ENCODE measurements around the gene EMC6.

DNA sequence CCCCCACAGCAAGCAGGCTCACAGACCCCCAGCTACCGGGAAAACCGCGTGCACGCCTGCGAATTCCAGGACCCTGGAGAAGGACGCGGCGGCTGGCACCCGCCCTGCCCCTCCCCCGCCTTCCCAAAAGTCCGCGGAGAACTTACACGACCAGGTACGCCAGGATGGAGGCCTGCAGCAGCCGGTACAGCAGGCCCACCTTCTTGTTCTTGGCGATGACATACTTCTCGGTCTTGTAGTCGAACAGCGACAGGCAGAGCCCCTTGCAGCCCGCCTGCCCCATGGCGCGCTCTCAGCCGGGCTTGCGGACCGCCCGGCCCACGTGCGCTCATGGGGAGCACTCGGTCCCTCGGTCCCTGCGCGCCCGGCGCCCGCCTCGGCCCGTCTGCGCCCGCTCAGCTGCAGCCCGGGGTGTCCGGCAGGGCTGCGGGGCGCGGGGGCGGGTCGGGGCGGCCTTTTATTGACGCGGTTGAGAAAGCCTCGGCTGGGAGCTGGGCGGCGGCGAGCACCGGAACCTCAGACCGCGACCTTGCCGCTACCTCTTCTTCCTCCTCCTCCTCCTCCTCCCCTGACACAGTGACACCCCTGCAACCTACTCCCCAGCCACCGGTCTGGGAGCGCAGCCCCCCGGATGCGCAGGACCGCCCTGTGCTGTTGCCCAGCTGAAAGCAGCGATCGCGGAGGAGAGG lies 27.3 kb downstream of the EMC6 start, which contains the start of gene P2RX5:
- TF ChIP-seq POLR2A (IDR thresholded peaks at IDR 0.05; ENCODE audit: low read depth) (no peak), POLR2AphosphoS5 (IDR thresholded peaks at IDR 0.05) (no peak), EP300 (IDR thresholded peaks at IDR 0.05) (no peak)
- TF ChIP-seq, protein P1, sequence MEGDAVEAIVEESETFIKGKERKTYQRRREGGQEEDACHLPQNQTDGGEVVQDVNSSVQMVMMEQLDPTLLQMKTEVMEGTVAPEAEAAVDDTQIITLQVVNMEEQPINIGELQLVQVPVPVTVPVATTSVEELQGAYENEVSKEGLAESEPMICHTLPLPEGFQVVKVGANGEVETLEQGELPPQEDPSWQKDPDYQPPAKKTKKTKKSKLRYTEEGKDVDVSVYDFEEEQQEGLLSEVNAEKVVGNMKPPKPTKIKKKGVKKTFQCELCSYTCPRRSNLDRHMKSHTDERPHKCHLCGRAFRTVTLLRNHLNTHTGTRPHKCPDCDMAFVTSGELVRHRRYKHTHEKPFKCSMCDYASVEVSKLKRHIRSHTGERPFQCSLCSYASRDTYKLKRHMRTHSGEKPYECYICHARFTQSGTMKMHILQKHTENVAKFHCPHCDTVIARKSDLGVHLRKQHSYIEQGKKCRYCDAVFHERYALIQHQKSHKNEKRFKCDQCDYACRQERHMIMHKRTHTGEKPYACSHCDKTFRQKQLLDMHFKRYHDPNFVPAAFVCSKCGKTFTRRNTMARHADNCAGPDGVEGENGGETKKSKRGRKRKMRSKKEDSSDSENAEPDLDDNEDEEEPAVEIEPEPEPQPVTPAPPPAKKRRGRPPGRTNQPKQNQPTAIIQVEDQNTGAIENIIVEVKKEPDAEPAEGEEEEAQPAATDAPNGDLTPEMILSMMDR (IDR thresholded peaks at IDR 0.05), result no peak

Measured in esophagus muscularis mucosa (tissue), 4 donors.